GM23338 (cell line): Measurements from ENCODE around the gene CST9.

Experiments used
- CREB1 ChIP-seq: fragments of 250-450 bp; sonication (Bioruptor Pico); IDR thresholded peaks from 2 replicates; pipeline ENCODE4 v1.5.0; 2020; ENCODE audit warnings: low read depth, mild to moderate bottlenecking, moderate library complexity
- CTCF ChIP-seq, 2 experiments: fragments of 200-600 bp in 1 of 2; sonication (generic) in 1 of 2; conservative IDR thresholded peaks; 2 replicates each; pipeline versions ENCODE4 v1.5.1 to v1.6.1; 2016 to 2017; ENCODE audit warnings: antibody characterized with exemption in 2 of 2, low read depth in 2 of 2, mild to moderate bottlenecking in 2 of 2, moderate library complexity in 1 of 2
- ETS1 ChIP-seq: IDR thresholded peaks from 2 replicates; pipeline ENCODE4 v1.6.1; 2016; ENCODE audit warnings: antibody characterized with exemption
- EZH2 ChIP-seq: fragments of 200-600 bp; sonication (generic); IDR thresholded peaks from one replicate; pipeline ENCODE4 v1.8.0; 2017; ENCODE audit warnings: antibody characterized with exemption, mild to moderate bottlenecking, low read depth; ENCODE audit not compliant: unreplicated experiment
- EZH2phosphoT487 ChIP-seq: fragments of 200-600 bp; sonication (generic); IDR thresholded peaks from one replicate; pipeline ENCODE4 v1.8.1; 2018; ENCODE audit warnings: antibody characterized with exemption; ENCODE audit not compliant: unreplicated experiment
- JUNB ChIP-seq: IDR thresholded peaks from one replicate; pipeline ENCODE4 v1.6.1; 2016; ENCODE audit warnings: antibody characterized with exemption; ENCODE audit not compliant: unreplicated experiment
- NANOG ChIP-seq: IDR thresholded peaks from 2 replicates; pipeline ENCODE4 v1.6.1; 2016; ENCODE audit warnings: antibody characterized with exemption, borderline replicate concordance
- POLR2AphosphoS5 ChIP-seq: IDR thresholded peaks from 2 replicates; pipeline ENCODE4 v1.6.1; 2016; ENCODE audit warnings: antibody characterized with exemption, low read depth
- REST ChIP-seq: IDR thresholded peaks from one replicate; pipeline ENCODE4 v1.6.1; 2018; ENCODE audit warnings: antibody characterized with exemption; ENCODE audit not compliant: unreplicated experiment
- ZNF114 ChIP-seq: fragments of 250-450 bp; sonication (Bioruptor Pico); IDR thresholded peaks from 2 replicates; pipeline ENCODE4 v1.5.0; 2020; ENCODE audit warnings: mild to moderate bottlenecking, moderate library complexity
- ZNF462 ChIP-seq: fragments of 250-450 bp; sonication (Bioruptor Pico); IDR thresholded peaks from 2 replicates; pipeline ENCODE4 v1.5.0; 2020; ENCODE audit warnings: mild to moderate bottlenecking, moderate library complexity

GRCh38 chr20:23574977-23575376 lies 30.7 kb downstream of the CST9 start:
- TF ChIP-seq CTCF (conservative IDR thresholded peaks at IDR 0.05; ENCODE audit: low read depth in 2 of 2) (no peak), CREB1 (no peak), EZH2 (no peak), JUNB (no peak), REST (no peak), POLR2AphosphoS5 (no peak), ZNF114 (CRISPR knock-in tag) (no peak), EZH2phosphoT487 (no peak), NANOG (no peak), ETS1 (no peak), ZNF462 (CRISPR knock-in tag) (no peak)
